Lower leg skin (tissue), 3 donors: ENCODE results near the gene FOXN1.

ENCODE experiments used
- POLR2A ChIP-seq, 2 donors: fragments of 450-650 bp; IDR thresholded peaks; one replicate each; pipeline ENCODE4 v1.6.1; 2016 to 2017; ENCODE audit warnings: antibody characterized with exemption in 2 of 2, mild to moderate bottlenecking in 1 of 2, moderate library complexity in 1 of 2
- TF ChIP-seq, protein P1 (sequence below), 3 donors: fragments of 450-650 bp; IDR thresholded peaks; one replicate each; pipeline ENCODE4 v1.5.1; 2016; ENCODE audit warnings: antibody characterized with exemption in 3 of 3, mild to moderate bottlenecking in 3 of 3, moderate library complexity in 2 of 3

DNA sequence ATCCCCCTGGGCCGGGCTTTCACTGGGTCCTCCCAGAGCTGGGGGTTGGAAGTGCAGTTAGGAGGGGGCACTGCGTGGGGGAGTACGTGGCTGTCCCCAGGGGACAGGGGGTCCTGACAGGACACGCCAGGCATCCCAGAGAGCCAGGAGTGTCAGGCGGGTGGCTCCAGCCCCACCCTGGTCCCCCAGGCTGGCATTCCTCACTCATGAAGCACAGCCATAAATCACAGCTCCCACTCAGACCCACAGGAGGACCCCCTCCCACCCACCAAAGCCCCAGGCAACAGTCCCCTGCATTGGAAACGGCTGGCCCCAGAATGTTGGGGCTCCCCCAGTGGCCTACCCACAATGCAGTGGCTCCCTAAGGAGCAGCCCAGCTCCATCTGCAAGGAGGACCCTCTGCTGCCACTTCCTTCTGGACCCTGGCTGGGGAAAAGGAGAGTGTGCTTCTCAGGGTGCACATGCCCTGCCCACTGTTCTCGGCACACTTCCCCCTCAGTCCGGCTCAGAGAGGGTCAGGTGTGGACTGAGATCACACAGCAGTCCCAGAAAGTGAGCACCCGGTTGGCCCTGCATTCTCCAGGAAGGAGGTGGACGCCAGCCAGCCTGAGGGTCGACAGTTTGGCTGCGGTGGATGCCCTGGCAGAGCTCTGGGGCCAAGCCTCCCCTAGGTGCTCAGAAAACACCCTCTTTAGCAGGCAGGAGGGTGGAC, 7.3 kb upstream of the FOXN1 start:
- TF ChIP-seq POLR2A (IDR thresholded peaks at IDR 0.05): no peak
- TF ChIP-seq, protein P1, sequence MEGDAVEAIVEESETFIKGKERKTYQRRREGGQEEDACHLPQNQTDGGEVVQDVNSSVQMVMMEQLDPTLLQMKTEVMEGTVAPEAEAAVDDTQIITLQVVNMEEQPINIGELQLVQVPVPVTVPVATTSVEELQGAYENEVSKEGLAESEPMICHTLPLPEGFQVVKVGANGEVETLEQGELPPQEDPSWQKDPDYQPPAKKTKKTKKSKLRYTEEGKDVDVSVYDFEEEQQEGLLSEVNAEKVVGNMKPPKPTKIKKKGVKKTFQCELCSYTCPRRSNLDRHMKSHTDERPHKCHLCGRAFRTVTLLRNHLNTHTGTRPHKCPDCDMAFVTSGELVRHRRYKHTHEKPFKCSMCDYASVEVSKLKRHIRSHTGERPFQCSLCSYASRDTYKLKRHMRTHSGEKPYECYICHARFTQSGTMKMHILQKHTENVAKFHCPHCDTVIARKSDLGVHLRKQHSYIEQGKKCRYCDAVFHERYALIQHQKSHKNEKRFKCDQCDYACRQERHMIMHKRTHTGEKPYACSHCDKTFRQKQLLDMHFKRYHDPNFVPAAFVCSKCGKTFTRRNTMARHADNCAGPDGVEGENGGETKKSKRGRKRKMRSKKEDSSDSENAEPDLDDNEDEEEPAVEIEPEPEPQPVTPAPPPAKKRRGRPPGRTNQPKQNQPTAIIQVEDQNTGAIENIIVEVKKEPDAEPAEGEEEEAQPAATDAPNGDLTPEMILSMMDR (IDR thresholded peaks at IDR 0.05): no peak
